ENCODE results near the gene FCHO2. TPM values are rescaled to one million over a fixed set of nuclear protein-coding genes. Genes with fewer than 3 reads are reported as not detected.

Gene FCHO2
- total and polyA plus RNA-seq, 2 of the 8 experiments (the other 6 are each of a cell fraction or from before 2014, with no cell fraction given): 4.3 to 15.7 TPM

GRCh38 chr5:73037545-73037944 is 81.7 kb downstream of the FCHO2 start:
- no peak overlapping the region for H3K4me3 ChIP-seq (ENCODE audit: extremely low read depth in 1 of 4, insufficient read depth in 2 of 4, low read depth in 3 of 4, low read length in 4 of 4)
- no peaks in the 10 kb centered on the region for H3K36me3 ChIP-seq (ENCODE audit: control insufficient read depth in 2 of 4, insufficient read depth in 4 of 4, low read length in 3 of 4)
- H3K27me3 ChIP-seq (replicated peaks in 1 of 4; ENCODE audit: control insufficient read depth in 3 of 4, extremely low read depth in 1 of 4, insufficient read depth in 3 of 4, low read length in 3 of 4): no peaks in the 10 kb centered on the region
- H3K14ac ChIP-seq (ENCODE audit: insufficient read length): no peak overlapping the region
- no peak for FAIRE-seq
- no peaks in the 10 kb centered on the region for H3K79me2 ChIP-seq (ENCODE audit: control insufficient read depth in 1 of 2, insufficient read depth in 2 of 2, low read length in 2 of 2)
- CTCF ChIA-PET (ENCODE audit: partially characterized antibody): no interaction called here
- H3K79me1 ChIP-seq (ENCODE audit: low read depth, low read length): no peaks in the 10 kb centered on the region
- no peaks in the 10 kb centered on the region for H4K20me1 ChIP-seq (replicated peaks in 1 of 2; ENCODE audit: control insufficient read depth in 1 of 2, insufficient read depth in 2 of 2, low read length in 2 of 2)
- H3K56ac ChIP-seq (replicated peaks; ENCODE audit: insufficient read length, low read depth, low read length): no peak overlapping the region
- POLR2A ChIA-PET (ENCODE audit: partially characterized antibody): no interaction called here
- H2BK120ac ChIP-seq (replicated peaks; ENCODE audit: low read depth, low read length): no peak overlapping the region
- H2AK5ac ChIP-seq (ENCODE audit: low read depth, low read length): no peak overlapping the region
- no peak overlapping the region for H3K18ac ChIP-seq (ENCODE audit: extremely low read depth, low read length)
- 93% methylated on average over 5 of the region's 5 CpGs; no CpG with 5 or more reads in 1 of the 2 experiments for WGBS, 2 experiments (ENCODE audit: extremely low coverage in 1 of 2, insufficient coverage in 1 of 2, insufficient read length in 1 of 2, insufficient replicate concordance in 2 of 2, low coverage in 1 of 2, low lambda C conversion rate in 2 of 2, missing lambda C conversion rate in 1 of 2)
- H3K9ac ChIP-seq (replicated peaks in 1 of 4; ENCODE audit: extremely low read depth in 1 of 4, low read depth in 3 of 4, low read length in 3 of 4): no peak overlapping the region
- DNase-seq (ENCODE audit: low read depth in 1 of 2, low spot score in 2 of 2): no peak
- no peak overlapping the region for H4K91ac ChIP-seq (replicated peaks; ENCODE audit: insufficient read length, low read length)
- no peak overlapping the region for H2BK20ac ChIP-seq (ENCODE audit: low read length)
- H2BK5ac ChIP-seq (ENCODE audit: low read depth, low read length): no peak overlapping the region
- no peak overlapping the region for H4K8ac ChIP-seq (ENCODE audit: extremely low read depth, insufficient read depth, low read length)
- H3K27ac ChIP-seq (ENCODE audit: low read depth, low read length): no peak overlapping the region
- no peak overlapping the region for H2AFZ ChIP-seq (ENCODE audit: low read length)
- TF ChIP-seq TBP (IDR thresholded peaks at IDR 0.05; ENCODE audit: low read depth, low read length): no peak
- no peak for TF ChIP-seq EP300 (IDR thresholded peaks at IDR 0.05; ENCODE audit: borderline replicate concordance in 1 of 2, low read depth in 2 of 2, low read length in 2 of 2)
- TF ChIP-seq ASH2L (IDR thresholded peaks at IDR 0.05; ENCODE audit: low read length): no peak
- TF ChIP-seq ATF3 (IDR thresholded peaks at IDR 0.05; ENCODE audit: insufficient read depth, low read depth, low read length): no peak
- TF ChIP-seq HDAC2 (IDR thresholded peaks at IDR 0.05; ENCODE audit: borderline replicate concordance in 1 of 2, low read depth in 2 of 2, low read length in 2 of 2): no peak
- no peak for TF ChIP-seq TEAD4 (IDR thresholded peaks at IDR 0.05; ENCODE audit: low read depth, low read length)
- TF ChIP-seq RFX5 (IDR thresholded peaks at IDR 0.05; ENCODE audit: borderline replicate concordance, low read depth, low read length): no peak
- TF ChIP-seq SP1 (IDR thresholded peaks at IDR 0.05; ENCODE audit: low read depth, low read length): no peak
- no peak for TF ChIP-seq BRCA1 (IDR thresholded peaks at IDR 0.05; ENCODE audit: low read depth, low read length)
- TF ChIP-seq POLR2A (IDR thresholded peaks at IDR 0.05; ENCODE audit: control extremely low read depth in 1 of 2, low read depth in 2 of 2, low read length in 2 of 2): no peak
- no peak for TF ChIP-seq JUN (IDR thresholded peaks at IDR 0.05; ENCODE audit: low read depth, low read length)
- no peak for TF ChIP-seq RNF2 (IDR thresholded peaks at IDR 0.05; ENCODE audit: borderline replicate concordance, low read depth, low read length, missing control alignments, poor library complexity, severe bottlenecking)
- no peak for TF ChIP-seq GTF2F1 (IDR thresholded peaks at IDR 0.05; ENCODE audit: borderline replicate concordance, low read depth, low read length)
- TF ChIP-seq SRF (IDR thresholded peaks at IDR 0.05; ENCODE audit: low read depth, low read length): no peak
- no peak overlapping the region for H3K23ac ChIP-seq (ENCODE audit: insufficient read length)
- H3K4me1 ChIP-seq (replicated peaks in 1 of 4; ENCODE audit: control insufficient read depth in 3 of 4, insufficient read depth in 4 of 4, low read length in 3 of 4): peaks cover 0 to 3% (median 0%) of the 10 kb centered on the region in 4 experiments; a peak in 2 of 7 replicates
- no peaks in the 10 kb centered on the region for H3K9me3 ChIP-seq (ENCODE audit: insufficient read depth in 2 of 2, low read depth in 1 of 2, low read length in 1 of 2)
- no peak overlapping the region for H2BK15ac ChIP-seq (ENCODE audit: low read length)
- H4K5ac ChIP-seq (ENCODE audit: insufficient read length, low read depth, low read length): no peak overlapping the region
- no peak overlapping the region for H3K4ac ChIP-seq (replicated peaks; ENCODE audit: insufficient read length, low read depth, low read length)
- no peak overlapping the region for H2BK12ac ChIP-seq (ENCODE audit: low read depth, low read length)
- H3K4me2 ChIP-seq (ENCODE audit: insufficient read depth in 1 of 2, low read depth in 2 of 2, low read length in 2 of 2): no peak overlapping the region
- no peaks in the 10 kb centered on the region for H3K23me2 ChIP-seq (ENCODE audit: low read depth, low read length)
